Small intestine (tissue), 7 donors: Measurements from ENCODE around the gene HCRTR1. TPM values are rescaled to one million over a fixed set of nuclear protein-coding genes. Genes with fewer than 3 reads are reported as not detected.

Experiments
- DNase-seq, 2 donors: peaks; one replicate each; pipeline versions ENCODE4 v3.0.0 to v3.0.0-alpha.2; 2013
- FAIRE-seq: peaks from 2 replicates; lab custom pipeline; 2012; peaks lifted over from hg19 to GRCh38; lab: Jason Lieb, UNC
- H3K27ac ChIP-seq, 3 donors: one replicate each; pipeline ENCODE4 v1.5.1; 2013; ENCODE audit warnings: low read length in 2 of 3, mild to moderate bottlenecking in 2 of 3, control low read depth in 1 of 3, inconsistent platforms in 1 of 3, low read depth in 1 of 3, moderate library complexity in 1 of 3
- H3K27me3 ChIP-seq, 3 donors: one replicate each; pipeline ENCODE4 v1.6.1; 2013; ENCODE audit warnings: low read length in 3 of 3, inconsistent platforms in 1 of 3; ENCODE audit not compliant: control insufficient read depth in 3 of 3, insufficient read depth in 3 of 3
- H3K36me3 ChIP-seq, 3 donors: one replicate each; pipeline ENCODE4 v1.6.1; 2013; ENCODE audit warnings: low read length in 3 of 3, inconsistent platforms in 1 of 3, low read depth in 1 of 3, mild to moderate bottlenecking in 1 of 3, moderate library complexity in 1 of 3; ENCODE audit not compliant: control insufficient read depth in 3 of 3, insufficient read depth in 2 of 3
- H3K4me1 ChIP-seq, 3 donors: one replicate each; pipeline ENCODE4 v1.6.1; 2013; ENCODE audit warnings: low read length in 2 of 3, inconsistent platforms in 1 of 3, low read depth in 1 of 3, mild to moderate bottlenecking in 1 of 3, moderate library complexity in 1 of 3; ENCODE audit not compliant: control insufficient read depth in 3 of 3, insufficient read depth in 2 of 3
- H3K4me3 ChIP-seq, 3 donors: one replicate each; pipeline ENCODE4 v1.5.1; 2013; ENCODE audit warnings: low read length in 3 of 3, control low read depth in 1 of 3, inconsistent platforms in 1 of 3, low read depth in 1 of 3, mild to moderate bottlenecking in 1 of 3, moderate library complexity in 1 of 3
- H3K9me3 ChIP-seq, 2 donors: one replicate each; pipeline ENCODE4 v1.6.1; 2013; ENCODE audit warnings: low read depth in 1 of 2, low read length in 1 of 2; ENCODE audit not compliant: control insufficient read depth in 2 of 2, insufficient read depth in 1 of 2
- WGBS, 3 donors: extraction: QIAGEN DNeasy Blood & Tissue Kit; methylation state at CpG; one replicate each; pipeline ENCODE4 v1.1.7; 2013; 5-methylcytosine and 5-hydroxymethylcytosine counted together
- polyA plus RNA-seq, 4 donors: library from polyadenylated mRNA; stranded (reverse) in 3 of 4; unstranded in 1 of 4; fragments of 200-250 nt in 3 of 4; fragments of 120-200 nt in 1 of 4; gene quantifications; one replicate each; pipeline versions ENCODE4 v1.2.1 to v1.2.3, GENCODE V29; 2013
- donor health status: healthy with polysubstance abuse.
- donor health status: control.
- donor health status: control.
- donor health status: Bipolar disorder and iron deficiency.
- donor health status: healthy.

HCRTR1 gene
- polyA plus RNA-seq, 4 donors = 0.06 to 0.10 TPM; not detected in 2

DNA sequence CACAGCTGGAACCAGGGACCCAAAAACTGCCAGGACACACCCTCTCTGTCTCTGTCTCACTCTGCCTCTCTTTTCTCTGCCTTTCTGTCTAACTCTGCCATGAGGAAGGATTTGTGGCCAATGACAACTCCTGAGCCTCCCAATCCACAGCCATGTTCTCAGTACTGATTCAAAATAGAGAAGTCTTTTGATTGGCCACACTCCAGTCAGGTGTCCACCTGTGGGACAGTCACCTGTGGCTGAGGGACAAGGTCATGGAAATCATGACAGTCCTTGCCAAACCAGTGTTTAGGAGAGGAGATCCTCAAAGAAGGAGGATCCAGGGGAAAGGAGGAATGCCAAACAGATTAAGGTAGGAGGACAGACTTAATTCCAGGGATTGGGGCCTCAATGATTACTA, 25.4 kb upstream of the HCRTR1 start:
- Histone ChIP-seq H3K9me3 (no peaks in the 10 kb centered on the region), H3K4me3 (no peak overlapping the region), H3K27me3 (no peaks in the 10 kb centered on the region), H3K4me1 (peaks cover 0 to 30% (median 5%) of the 10 kb centered on the region in 3 donors), H3K27ac (peak overlapping the region in 1 of 3 donors; percentile 59), H3K36me3 (peaks cover 0 to 13% (median 0%) of the 10 kb centered on the region in 3 donors)
- DNase-seq (no peak), FAIRE-seq (no peak)

DNA sequence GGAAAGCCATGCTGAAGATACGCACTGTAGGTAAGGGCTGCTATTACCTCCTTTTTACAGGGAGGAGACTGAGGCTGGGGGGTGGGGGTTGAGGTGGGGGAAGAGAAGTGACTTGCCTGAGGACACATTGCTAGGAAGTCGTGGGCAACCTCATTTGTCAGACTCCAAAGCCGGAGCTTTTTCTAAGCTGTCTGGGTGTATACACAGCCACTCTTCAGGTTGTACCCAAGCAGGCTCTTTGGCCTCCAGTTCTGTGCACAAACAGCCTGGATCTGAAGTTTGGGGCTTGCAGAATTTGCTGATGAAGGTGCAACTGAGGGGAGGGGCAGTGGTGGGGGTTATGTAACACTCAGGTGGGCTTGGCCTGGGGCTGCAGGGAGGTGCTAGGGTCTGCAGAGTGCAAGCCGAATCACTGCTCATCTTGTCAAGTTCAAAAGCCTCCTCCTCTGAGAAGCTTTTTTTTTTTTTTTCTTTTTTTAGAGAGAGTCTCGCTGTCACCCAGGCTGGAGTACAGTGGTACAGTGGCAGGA, 24.3 kb upstream of the HCRTR1 start:
- H3K27me3 ChIP-seq = no peaks in the 10 kb centered on the region
- no peak overlapping the region for H3K4me3 ChIP-seq
- no peak for DNase-seq
- no peak for FAIRE-seq
- no peaks in the 10 kb centered on the region for H3K9me3 ChIP-seq
- peaks cover 0 to 3% (median 0%) of the 10 kb centered on the region in 3 donors for H3K36me3 ChIP-seq
- peaks cover 0 to 19% (median 2%) of the 10 kb centered on the region in 3 donors for H3K4me1 ChIP-seq
- no peak overlapping the region for H3K27ac ChIP-seq
- WGBS, 3 donors = 72 to 91% (median 77%) methylated on average over 5 of the region's 5 CpGs

DNA sequence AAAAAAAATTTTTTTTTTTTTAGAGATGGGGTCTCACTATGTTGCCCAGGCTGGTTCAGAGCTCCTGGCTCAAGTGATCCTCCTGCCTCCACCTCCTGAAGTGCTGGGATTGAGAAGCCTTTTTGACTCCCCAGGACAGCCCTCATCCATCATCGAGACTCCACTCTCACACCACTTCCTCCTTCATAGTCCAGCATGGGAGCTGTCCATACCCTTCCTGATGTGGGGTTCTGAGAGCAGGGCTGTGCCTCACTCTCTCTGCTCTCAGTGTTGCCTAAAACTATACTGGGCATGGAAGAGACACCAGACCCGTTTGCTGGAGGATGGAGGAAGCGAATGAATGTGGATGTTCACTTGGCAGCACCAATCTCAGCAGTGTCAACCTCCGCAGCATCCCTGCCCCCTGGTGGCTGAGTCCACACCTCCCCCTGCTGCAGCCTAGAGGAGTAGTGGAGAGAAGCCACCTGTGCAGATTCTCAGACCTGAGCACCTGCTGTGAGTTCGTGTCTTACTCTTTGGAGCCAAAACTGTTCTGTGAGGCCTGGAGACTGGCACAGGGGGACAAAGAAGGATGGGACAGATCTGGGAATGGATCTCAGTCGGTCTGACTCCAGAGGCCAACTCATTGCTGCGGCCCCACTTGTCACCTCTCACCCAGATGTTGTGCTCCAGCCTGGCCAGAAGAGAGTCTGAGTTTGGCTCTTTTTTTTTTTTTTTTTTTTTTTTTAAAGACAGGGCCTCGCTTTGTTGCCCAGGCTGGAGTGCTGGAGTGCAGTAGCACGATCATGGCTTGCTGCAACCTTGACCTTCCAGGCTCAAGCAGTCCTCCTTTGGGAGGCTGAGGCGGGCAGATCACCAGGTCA, 23.5 kb upstream of the HCRTR1 start:
- H3K4me3 ChIP-seq = no peak overlapping the region
- WGBS, 3 donors = 31 to 41% (median 41%) methylated on average over 10 of the region's 10 CpGs
- H3K9me3 ChIP-seq = no peaks in the 10 kb centered on the region
- FAIRE-seq (no peak), DNase-seq (peak; percentile 88 to 90)
- H3K27me3 ChIP-seq = no peaks in the 10 kb centered on the region
- no peaks in the 10 kb centered on the region for H3K36me3 ChIP-seq
- H3K4me1 ChIP-seq = peaks cover 0 to 14% (median 0%) of the 10 kb centered on the region in 3 donors
- H3K27ac ChIP-seq = no peak overlapping the region

DNA sequence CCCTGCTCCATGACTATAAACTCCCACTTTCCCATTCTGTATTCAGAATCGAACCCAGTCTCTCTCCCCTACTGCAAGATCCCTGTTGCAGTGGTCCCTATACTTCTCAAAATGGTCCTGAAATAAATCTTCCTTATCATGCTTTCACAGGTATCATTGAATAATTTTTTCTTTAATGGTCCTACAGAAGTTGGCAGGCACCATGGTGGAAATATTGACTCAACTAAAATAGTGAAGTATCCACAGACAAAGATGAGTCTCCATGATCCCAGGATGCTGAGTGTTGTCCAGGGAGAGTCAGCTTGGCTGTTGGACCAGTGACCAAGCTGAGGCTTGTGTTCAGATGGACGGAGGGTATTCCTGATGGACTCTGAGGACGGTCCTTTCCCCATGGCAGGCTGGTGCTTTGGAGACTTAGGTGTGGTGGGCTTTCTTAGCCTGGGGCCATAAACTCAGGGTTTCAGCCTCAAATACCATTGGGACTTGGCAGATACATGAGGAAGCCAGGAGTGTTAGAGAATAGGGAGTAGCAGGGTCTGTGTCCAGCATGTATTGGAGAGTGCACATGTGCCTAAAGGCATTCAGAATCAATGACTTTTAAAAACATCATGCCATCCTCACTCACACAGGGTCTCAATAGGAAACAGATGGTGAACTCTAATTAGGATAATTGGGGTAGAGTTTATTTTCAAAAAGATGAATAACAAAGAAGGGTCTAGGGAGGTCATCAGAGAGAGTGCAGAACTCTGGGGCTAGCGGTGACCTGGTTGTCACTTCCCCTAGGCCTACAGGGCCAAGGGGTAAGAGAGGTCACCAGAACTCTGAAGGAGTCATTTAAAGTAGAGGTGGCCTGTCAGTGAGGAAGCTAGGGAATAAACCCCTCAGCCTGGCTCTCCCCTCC, 21.4 kb upstream of the HCRTR1 start:
- WGBS, 3 donors = 87 to 95% (median 88%) methylated on average over 4 of the region's 4 CpGs
- Histone ChIP-seq H3K27me3 (no peaks in the 10 kb centered on the region), H3K9me3 (no peaks in the 10 kb centered on the region), H3K36me3 (no peaks in the 10 kb centered on the region), H3K27ac (no peak overlapping the region), H3K4me1 (peaks cover 0 to 10% (median 0%) of the 10 kb centered on the region in 3 donors), H3K4me3 (no peak overlapping the region)
- FAIRE-seq (no peak), DNase-seq (no peak)

DNA sequence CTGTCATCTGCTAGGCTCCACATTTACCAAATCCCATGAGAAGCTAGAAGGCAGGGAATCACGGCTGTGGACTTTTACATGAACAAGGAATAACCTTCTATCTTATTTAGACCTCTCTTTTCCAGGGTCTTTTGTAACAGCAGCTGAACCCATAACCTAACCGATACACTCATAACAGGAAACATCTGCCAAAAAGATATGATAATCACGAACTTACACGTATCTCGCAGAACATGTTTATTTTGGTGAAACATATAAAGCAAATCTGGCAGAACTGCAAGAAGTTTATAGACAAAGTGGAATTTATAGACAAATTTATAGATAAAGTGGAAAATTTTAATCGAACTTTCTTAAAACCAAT, 20.8 kb upstream of the HCRTR1 start:
- H3K36me3 ChIP-seq = no peaks in the 10 kb centered on the region
- no peak overlapping the region for H3K4me3 ChIP-seq
- no peak for FAIRE-seq
- no peaks in the 10 kb centered on the region for H3K9me3 ChIP-seq
- WGBS, 3 donors = 12 to 23% (median 13%) methylated on average over 6 of the region's 6 CpGs
- H3K27me3 ChIP-seq = no peaks in the 10 kb centered on the region
- no peak overlapping the region for H3K27ac ChIP-seq
- peaks cover 0 to 6% (median 0%) of the 10 kb centered on the region in 3 donors for H3K4me1 ChIP-seq
- DNase-seq = no peak

DNA sequence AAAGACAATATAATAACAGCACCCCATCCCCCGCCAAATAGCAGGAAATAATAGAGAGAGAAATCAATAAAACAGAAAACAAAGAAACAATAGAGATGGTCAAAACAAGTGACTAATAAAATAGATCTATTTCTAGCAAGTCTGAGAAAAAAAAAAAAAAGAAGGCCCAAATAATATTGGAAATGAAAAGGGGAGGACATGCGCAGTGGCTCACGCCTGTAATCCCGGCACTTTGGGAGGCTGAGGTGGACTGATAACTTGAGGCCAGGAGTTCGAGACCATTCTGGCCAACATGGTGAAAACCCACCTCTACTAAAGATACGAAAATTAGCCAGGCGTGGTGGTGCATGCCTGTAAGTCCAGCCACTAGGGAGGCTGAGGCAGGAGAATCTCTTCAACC, 18.5 kb upstream of the HCRTR1 start:
- no peaks in the 10 kb centered on the region for H3K27me3 ChIP-seq
- no peaks in the 10 kb centered on the region for H3K4me1 ChIP-seq
- WGBS, 3 donors = 88 to 91% (median 90%) methylated on average over 7 of the region's 7 CpGs
- FAIRE-seq (no peak), DNase-seq (no peak)
- H3K4me3 ChIP-seq = no peak overlapping the region
- H3K36me3 ChIP-seq = no peaks in the 10 kb centered on the region
- H3K9me3 ChIP-seq = no peaks in the 10 kb centered on the region
- no peak overlapping the region for H3K27ac ChIP-seq

DNA sequence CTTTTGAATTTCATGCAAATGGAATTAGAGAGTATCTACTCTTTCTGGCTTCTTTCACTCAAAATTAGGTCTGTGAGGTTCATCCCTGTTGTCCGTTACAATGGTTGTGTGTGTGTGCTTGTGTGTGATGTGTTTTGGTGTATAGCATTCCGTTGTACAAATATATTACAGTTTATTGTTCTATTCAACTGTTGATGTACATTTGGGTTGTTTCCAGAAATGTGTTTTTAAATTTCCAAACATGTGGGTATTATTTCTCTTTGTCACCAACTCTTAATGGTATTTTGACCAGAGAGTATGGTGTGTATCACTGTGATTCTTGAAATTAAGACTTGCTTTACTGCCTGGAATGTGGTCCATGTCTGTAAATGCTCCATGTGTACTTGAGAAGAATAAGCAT, 16.8 kb upstream of the HCRTR1 start:
- no peak overlapping the region for H3K27ac ChIP-seq
- no peaks in the 10 kb centered on the region for H3K27me3 ChIP-seq
- H3K9me3 ChIP-seq = no peaks in the 10 kb centered on the region
- WGBS, 3 donors = 70 to 79% (median 76%) methylated on average over 2 of the region's 2 CpGs
- H3K4me3 ChIP-seq = no peak overlapping the region
- no peak for FAIRE-seq
- no peak for DNase-seq
- no peaks in the 10 kb centered on the region for H3K36me3 ChIP-seq
- H3K4me1 ChIP-seq = no peaks in the 10 kb centered on the region

DNA sequence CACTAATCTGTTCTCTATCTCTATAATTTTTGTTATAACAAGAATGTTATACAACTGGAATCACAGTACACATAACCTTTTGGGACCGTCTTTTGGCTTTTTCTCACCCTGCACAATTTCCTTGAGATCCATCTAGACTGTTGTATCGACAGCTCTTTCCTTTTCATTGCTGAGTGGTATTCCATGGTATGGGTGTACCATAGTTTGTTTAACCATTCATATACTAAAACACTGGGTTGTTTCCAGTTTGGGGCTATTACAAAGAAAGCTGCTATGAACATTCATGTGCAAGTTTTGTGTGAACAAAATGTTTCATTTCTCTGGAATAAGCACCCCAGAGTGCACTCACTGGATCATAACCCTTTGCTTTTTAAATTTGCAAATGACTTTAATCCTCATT, 15.4 kb upstream of the HCRTR1 start:
- 88 to 100% (median 99%) methylated on average over 2 of the region's 2 CpGs for WGBS, 3 donors
- Histone ChIP-seq H3K27me3 (no peaks in the 10 kb centered on the region), H3K36me3 (no peaks in the 10 kb centered on the region), H3K4me1 (no peaks in the 10 kb centered on the region), H3K9me3 (no peaks in the 10 kb centered on the region), H3K4me3 (no peak overlapping the region), H3K27ac (no peak overlapping the region)
- FAIRE-seq = no peak
- DNase-seq = no peak
